Measurements from ENCODE around the gene CSAD. TPM values are rescaled to one million over a fixed set of nuclear protein-coding genes. Genes with fewer than 3 reads are reported as not detected.

The CSAD gene
- total and polyA plus RNA-seq, 2 of the 13 experiments (the other 11 are each of a cell fraction or from before 2014, with no cell fraction given) = 7.2 to 23.5 TPM

DNA sequence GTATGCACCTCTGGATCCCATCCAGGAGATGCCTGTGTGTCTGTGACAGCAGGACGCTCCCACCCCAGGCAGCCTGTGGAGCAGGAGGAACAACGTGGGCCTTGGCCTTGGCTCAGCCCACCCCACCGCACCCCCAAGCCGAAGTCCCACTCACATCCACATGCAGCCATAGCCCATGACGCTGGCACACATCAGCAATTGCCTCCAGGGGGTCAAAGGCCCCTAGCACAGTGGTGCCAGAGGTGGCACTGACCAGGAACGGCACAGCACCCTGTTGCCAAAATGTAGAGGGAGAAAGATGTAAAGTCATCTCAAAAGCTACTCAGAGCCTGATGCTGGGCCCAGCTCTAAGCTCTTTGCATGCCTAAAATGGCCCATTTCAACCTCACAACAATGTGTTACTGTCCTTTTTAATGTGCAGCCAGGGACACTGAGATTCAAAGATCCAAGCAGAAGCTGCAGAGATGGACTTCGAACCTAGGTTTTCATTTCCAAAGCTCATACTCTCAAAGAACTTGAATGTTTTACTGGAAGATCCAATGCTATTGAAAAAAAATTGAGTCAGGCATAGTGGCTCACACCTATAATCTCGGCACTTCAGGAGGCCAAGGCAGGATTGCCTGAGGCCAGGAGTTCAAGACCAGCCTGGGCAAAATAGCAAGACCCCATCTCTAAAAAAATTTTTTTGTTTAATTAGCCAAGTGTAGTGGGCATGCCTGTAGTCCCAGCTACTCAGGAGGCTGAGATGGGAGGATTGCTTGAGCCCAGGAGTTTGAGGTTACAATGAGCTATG is 19.4 kb downstream of the CSAD start (continued):
- TF ChIP-seq HOXA9 (CRISPR knock-in tag; IDR thresholded peaks at IDR 0.05; ENCODE audit: borderline replicate concordance) (no peak), FOXJ3 (CRISPR knock-in tag; IDR thresholded peaks at IDR 0.05; ENCODE audit: borderline replicate concordance) (no peak), MEF2D (CRISPR knock-in tag; IDR thresholded peaks at IDR 0.05) (no peak), ZNF816 (CRISPR knock-in tag; IDR thresholded peaks at IDR 0.05; ENCODE audit: borderline replicate concordance) (no peak), KDM4B (CRISPR knock-in tag; IDR thresholded peaks at IDR 0.05) (no peak), RNF2 (conservative IDR thresholded peaks at IDR 0.05; ENCODE audit: low read depth) (no peak), THAP11 (CRISPR knock-in tag; IDR thresholded peaks at IDR 0.05) (no peak), ZNF468 (CRISPR knock-in tag; IDR thresholded peaks at IDR 0.05) (0 out of 2 replicates have a peak, but pooled peaks have one; percentile 18), ZFP1 (CRISPR knock-in tag; IDR thresholded peaks at IDR 0.05) (no peak), ARID4A (CRISPR knock-in tag; IDR thresholded peaks at IDR 0.05; ENCODE audit: borderline replicate concordance) (peak; percentile 33; the same call in 1 of the 2 replicates), TAF15 (IDR thresholded peaks at IDR 0.05; ENCODE audit: low read depth, low read length, poor library complexity, severe bottlenecking) (no peak), RCOR2 (CRISPR knock-in tag; IDR thresholded peaks at IDR 0.05) (peak; percentile 65; the same call in 1 of the 2 replicates), SAP130 (CRISPR knock-in tag; IDR thresholded peaks at IDR 0.05; ENCODE audit: low read depth) (peak; percentile 19; the same call in 1 of the 2 replicates)
- TF ChIP-seq, protein P1, sequence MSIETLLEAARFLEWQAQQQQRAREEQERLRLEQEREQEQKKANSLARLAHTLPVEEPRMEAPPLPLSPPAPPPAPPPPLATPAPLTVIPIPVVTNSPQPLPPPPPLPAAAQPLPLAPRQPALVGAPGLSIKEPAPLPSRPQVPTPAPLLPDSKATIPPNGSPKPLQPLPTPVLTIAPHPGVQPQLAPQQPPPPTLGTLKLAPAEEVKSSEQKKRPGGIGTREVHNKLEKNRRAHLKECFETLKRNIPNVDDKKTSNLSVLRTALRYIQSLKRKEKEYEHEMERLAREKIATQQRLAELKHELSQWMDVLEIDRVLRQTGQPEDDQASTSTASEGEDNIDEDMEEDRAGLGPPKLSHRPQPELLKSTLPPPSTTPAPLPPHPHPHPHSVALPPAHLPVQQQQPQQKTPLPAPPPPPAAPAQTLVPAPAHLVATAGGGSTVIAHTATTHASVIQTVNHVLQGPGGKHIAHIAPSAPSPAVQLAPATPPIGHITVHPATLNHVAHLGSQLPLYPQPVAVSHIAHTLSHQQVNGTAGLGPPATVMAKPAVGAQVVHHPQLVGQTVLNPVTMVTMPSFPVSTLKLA (IDR thresholded peaks at IDR 0.05) = no peak
- TF ChIP-seq, protein P2, sequence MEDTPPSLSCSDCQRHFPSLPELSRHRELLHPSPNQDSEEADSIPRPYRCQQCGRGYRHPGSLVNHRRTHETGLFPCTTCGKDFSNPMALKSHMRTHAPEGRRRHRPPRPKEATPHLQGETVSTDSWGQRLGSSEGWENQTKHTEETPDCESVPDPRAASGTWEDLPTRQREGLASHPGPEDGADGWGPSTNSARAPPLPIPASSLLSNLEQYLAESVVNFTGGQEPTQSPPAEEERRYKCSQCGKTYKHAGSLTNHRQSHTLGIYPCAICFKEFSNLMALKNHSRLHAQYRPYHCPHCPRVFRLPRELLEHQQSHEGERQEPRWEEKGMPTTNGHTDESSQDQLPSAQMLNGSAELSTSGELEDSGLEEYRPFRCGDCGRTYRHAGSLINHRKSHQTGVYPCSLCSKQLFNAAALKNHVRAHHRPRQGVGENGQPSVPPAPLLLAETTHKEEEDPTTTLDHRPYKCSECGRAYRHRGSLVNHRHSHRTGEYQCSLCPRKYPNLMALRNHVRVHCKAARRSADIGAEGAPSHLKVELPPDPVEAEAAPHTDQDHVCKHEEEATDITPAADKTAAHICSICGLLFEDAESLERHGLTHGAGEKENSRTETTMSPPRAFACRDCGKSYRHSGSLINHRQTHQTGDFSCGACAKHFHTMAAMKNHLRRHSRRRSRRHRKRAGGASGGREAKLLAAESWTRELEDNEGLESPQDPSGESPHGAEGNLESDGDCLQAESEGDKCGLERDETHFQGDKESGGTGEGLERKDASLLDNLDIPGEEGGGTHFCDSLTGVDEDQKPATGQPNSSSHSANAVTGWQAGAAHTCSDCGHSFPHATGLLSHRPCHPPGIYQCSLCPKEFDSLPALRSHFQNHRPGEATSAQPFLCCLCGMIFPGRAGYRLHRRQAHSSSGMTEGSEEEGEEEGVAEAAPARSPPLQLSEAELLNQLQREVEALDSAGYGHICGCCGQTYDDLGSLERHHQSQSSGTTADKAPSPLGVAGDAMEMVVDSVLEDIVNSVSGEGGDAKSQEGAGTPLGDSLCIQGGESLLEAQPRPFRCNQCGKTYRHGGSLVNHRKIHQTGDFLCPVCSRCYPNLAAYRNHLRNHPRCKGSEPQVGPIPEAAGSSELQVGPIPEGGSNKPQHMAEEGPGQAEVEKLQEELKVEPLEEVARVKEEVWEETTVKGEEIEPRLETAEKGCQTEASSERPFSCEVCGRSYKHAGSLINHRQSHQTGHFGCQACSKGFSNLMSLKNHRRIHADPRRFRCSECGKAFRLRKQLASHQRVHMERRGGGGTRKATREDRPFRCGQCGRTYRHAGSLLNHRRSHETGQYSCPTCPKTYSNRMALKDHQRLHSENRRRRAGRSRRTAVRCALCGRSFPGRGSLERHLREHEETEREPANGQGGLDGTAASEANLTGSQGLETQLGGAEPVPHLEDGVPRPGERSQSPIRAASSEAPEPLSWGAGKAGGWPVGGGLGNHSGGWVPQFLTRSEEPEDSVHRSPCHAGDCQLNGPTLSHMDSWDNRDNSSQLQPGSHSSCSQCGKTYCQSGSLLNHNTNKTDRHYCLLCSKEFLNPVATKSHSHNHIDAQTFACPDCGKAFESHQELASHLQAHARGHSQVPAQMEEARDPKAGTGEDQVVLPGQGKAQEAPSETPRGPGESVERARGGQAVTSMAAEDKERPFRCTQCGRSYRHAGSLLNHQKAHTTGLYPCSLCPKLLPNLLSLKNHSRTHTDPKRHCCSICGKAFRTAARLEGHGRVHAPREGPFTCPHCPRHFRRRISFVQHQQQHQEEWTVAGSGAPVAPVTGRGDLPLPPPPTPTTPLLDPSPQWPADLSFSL (CRISPR knock-in tag; IDR thresholded peaks at IDR 0.05) = 0 out of 2 replicates have a peak, but pooled peaks have one; percentile 15
- TF ChIP-seq, protein P3, sequence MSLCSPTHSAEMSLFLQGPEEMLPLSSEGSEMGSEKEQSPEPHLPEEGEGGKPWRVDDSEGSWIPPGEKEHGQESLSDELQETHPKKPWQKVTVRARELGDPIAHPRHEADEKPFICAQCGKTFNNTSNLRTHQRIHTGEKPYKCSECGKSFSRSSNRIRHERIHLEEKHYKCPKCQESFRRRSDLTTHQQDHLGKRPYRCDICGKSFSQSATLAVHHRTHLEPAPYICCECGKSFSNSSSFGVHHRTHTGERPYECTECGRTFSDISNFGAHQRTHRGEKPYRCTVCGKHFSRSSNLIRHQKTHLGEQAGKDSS (CRISPR knock-in tag; IDR thresholded peaks at IDR 0.05; ENCODE audit: borderline replicate concordance, low read depth) = no peak

All from HepG2 (cell line).